IPS-NIHi11 (cell line): ENCODE data around the gene IL1RAPL1.
A peak's percentile ranks its signal among the peaks of the same experiment; 100 is the strongest.
"Not testable (repeated sequence)": the region's sequence is repeated elsewhere in the genome, so short reads cannot be mapped to it uniquely, and the experiment has no call there.

Experiments used
- DNase-seq: peaks from one replicate; pipeline ENCODE4 v3.0.0; 2012; ENCODE audit warnings: mixed read lengths, low spot score

IL1RAPL1 gene

GRCh38 chrX:28787206-28787605, 200.0 kb downstream of the IL1RAPL1 start:
- DNase-seq: no peak

GRCh38 chrX:28800671-28801070, 213.4 kb downstream of the IL1RAPL1 start:
- DNase-seq: not testable (repeated sequence)

- DNase-seq: no peak
Measured at GRCh38 chrX:28802625-28803024, 215.4 kb downstream of the IL1RAPL1 start.

GRCh38 chrX:28835991-28836390, 248.7 kb downstream of the IL1RAPL1 start:
- DNase-seq: no peak

- DNase-seq: no peak
Measured at GRCh38 chrX:28843817-28844216, 256.6 kb downstream of the IL1RAPL1 start.

- peak; percentile 13 for DNase-seq
Measured at GRCh38 chrX:28847423-28847822, 260.2 kb downstream of the IL1RAPL1 start.

GRCh38 chrX:28848707-28849106, 261.5 kb downstream of the IL1RAPL1 start:
- DNase-seq: no peak

- DNase-seq: no peak
Measured at GRCh38 chrX:28850955-28851354, 263.7 kb downstream of the IL1RAPL1 start.

GRCh38 chrX:28851871-28852270, 264.6 kb downstream of the IL1RAPL1 start:
- DNase-seq: no peak

- no peak for DNase-seq
Measured at GRCh38 chrX:28854637-28855036, 267.4 kb downstream of the IL1RAPL1 start.

GRCh38 chrX:28876408-28876807, 289.2 kb downstream of the IL1RAPL1 start:
- DNase-seq: no peak

- no peak for DNase-seq
Measured at GRCh38 chrX:28876901-28877300, 289.7 kb downstream of the IL1RAPL1 start.

- DNase-seq: no peak
Measured at GRCh38 chrX:28880136-28880535, 292.9 kb downstream of the IL1RAPL1 start.

- DNase-seq: no peak
Measured at GRCh38 chrX:28884823-28885222, 297.6 kb downstream of the IL1RAPL1 start.

GRCh38 chrX:28888416-28888815, 301.2 kb downstream of the IL1RAPL1 start:
- DNase-seq: no peak

- DNase-seq: no peak
Measured at GRCh38 chrX:28889591-28890090, 302.4 kb downstream of the IL1RAPL1 start.

- DNase-seq: no peak
Measured at GRCh38 chrX:28901637-28902036, 314.4 kb downstream of the IL1RAPL1 start.

GRCh38 chrX:28910487-28910886, 323.2 kb downstream of the IL1RAPL1 start:
- DNase-seq: no peak

- DNase-seq: peak; percentile 4
Measured at GRCh38 chrX:28920153-28920943, 333.1 kb downstream of the IL1RAPL1 start.

- DNase-seq: no peak
Measured at GRCh38 chrX:28922106-28922505, 334.9 kb downstream of the IL1RAPL1 start.

- DNase-seq: no peak
Measured at GRCh38 chrX:28946846-28947245, 359.6 kb downstream of the IL1RAPL1 start.

- DNase-seq: no peak
Measured at GRCh38 chrX:28960063-28960462, 372.8 kb downstream of the IL1RAPL1 start.

- DNase-seq: no peak
Measured at GRCh38 chrX:28966331-28966730, 379.1 kb downstream of the IL1RAPL1 start.

- no peak for DNase-seq
Measured at GRCh38 chrX:28969126-28969525, 381.9 kb downstream of the IL1RAPL1 start.
